ENCODE data around the gene SLC66A3.

DNA sequence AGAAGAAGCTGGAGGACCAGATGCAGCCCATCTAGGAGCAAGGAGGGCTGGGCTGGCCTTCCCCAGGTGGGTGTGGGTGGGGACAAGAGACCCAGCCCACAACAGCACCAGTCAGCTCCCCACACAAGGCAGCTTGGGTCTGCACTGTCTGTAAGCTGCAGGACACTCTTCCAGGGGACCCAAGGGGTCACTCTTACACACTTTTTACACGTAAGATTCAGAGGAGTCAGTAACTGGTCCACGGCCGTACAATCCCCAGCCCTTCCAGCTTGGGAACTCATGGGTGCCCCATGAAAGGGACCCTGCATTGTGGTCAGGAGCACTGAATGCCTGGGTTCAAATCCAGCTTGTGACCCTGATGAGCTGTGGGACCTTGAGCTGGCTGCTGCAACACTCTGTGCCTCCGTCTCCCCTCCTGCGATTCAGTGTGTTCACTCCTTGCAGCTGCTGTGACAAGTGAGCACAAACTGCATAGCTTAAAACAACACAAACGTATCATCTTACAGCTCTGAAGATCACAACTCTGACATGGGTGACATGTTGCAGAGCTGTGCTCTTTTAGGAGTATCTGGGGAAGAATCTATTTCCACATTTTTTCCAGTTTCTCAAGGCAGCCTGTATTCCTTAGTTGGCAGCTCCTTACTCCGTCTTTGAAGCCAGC is 11.1 kb upstream of the SLC66A3 start:
- TF ChIP-seq, protein P1, sequence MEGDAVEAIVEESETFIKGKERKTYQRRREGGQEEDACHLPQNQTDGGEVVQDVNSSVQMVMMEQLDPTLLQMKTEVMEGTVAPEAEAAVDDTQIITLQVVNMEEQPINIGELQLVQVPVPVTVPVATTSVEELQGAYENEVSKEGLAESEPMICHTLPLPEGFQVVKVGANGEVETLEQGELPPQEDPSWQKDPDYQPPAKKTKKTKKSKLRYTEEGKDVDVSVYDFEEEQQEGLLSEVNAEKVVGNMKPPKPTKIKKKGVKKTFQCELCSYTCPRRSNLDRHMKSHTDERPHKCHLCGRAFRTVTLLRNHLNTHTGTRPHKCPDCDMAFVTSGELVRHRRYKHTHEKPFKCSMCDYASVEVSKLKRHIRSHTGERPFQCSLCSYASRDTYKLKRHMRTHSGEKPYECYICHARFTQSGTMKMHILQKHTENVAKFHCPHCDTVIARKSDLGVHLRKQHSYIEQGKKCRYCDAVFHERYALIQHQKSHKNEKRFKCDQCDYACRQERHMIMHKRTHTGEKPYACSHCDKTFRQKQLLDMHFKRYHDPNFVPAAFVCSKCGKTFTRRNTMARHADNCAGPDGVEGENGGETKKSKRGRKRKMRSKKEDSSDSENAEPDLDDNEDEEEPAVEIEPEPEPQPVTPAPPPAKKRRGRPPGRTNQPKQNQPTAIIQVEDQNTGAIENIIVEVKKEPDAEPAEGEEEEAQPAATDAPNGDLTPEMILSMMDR (IDR thresholded peaks at IDR 0.05) = no peak
- TF ChIP-seq POLR2A (IDR thresholded peaks at IDR 0.05) = no peak

All from testis (tissue), 2 donors.